OCI-LY3 (cell line): ENCODE results near the gene STUB1.
A peak's percentile ranks its signal among the peaks of the same experiment; 100 is the strongest.

ENCODE experiments used
- H2AFZ ChIP-seq: fragments of 200-600, 300-600 bp; shearing (Covaris generic); 2 replicates; pipeline ENCODE4 v1.6.0; 2014; ENCODE audit warnings: antibody characterized with exemption, low read depth, low read length
- H3K27ac ChIP-seq: fragments of 200-600, 300-600 bp; sonication (generic); 2 replicates; pipeline ENCODE4 v1.5.1; 2014; ENCODE audit warnings: mild to moderate bottlenecking, low read length, moderate library complexity, mixed read lengths
- H3K27me3 ChIP-seq: fragments of 200-600, 300-600 bp; sonication (generic); 2 replicates; pipeline ENCODE4 v1.6.1; 2014; ENCODE audit warnings: low read depth, low read length, mixed read lengths
- H3K36me3 ChIP-seq: fragments of 200-600, 300-600 bp; sonication (generic); replicated peaks from 2 replicates; pipeline ENCODE3; 2014; ENCODE audit warnings: low read depth, low read length, mixed read lengths
- H3K4me1 ChIP-seq: fragments of 300-600, 200-600 bp; sonication (generic); 2 replicates; pipeline ENCODE4 v1.6.1; 2014; ENCODE audit warnings: low read length, mixed read lengths
- H3K4me2 ChIP-seq: fragments of 200-600, 300-600 bp; sonication (generic); 2 replicates; pipeline ENCODE4 v1.6.1; 2014; ENCODE audit warnings: low read length, mixed read lengths
- H3K4me3 ChIP-seq: fragments of 300-600, 200-600 bp; sonication (generic); 2 replicates; pipeline ENCODE4 v1.5.1; 2014; ENCODE audit warnings: antibody characterized with exemption, mild to moderate bottlenecking, low read length, moderate library complexity
- H3K79me2 ChIP-seq: fragments of 300-600, 200-600 bp; shearing (Covaris generic); 2 replicates; pipeline ENCODE4 v1.6.1; 2014; ENCODE audit warnings: mild to moderate bottlenecking, low read length, mixed read lengths
- H3K9ac ChIP-seq: fragments of 300-600, 200-600 bp; shearing (Covaris generic); 2 replicates; pipeline ENCODE4 v1.6.0; 2014; ENCODE audit warnings: mild to moderate bottlenecking, low read length, moderate library complexity
- H3K9me3 ChIP-seq: fragments of 200-600, 300-600 bp; shearing (Covaris generic); 2 replicates; pipeline ENCODE4 v1.6.1; 2014; ENCODE audit warnings: low read length, mixed read lengths; ENCODE audit not compliant: insufficient read depth
- H4K20me1 ChIP-seq: fragments of 200-600, 300-600 bp; sonication (generic); 2 replicates; pipeline ENCODE4 v1.6.1; 2016; ENCODE audit warnings: low read length, mixed read lengths; ENCODE audit not compliant: insufficient read depth
- CTCF ChIP-seq: fragments of 200-600, 300-600 bp; sonication (generic); IDR thresholded peaks from 2 replicates; pipeline ENCODE4 v1.5.1; 2014; ENCODE audit warnings: antibody characterized with exemption, low read length, low read depth
- EZH2phosphoT487 ChIP-seq: fragments of 200-600 bp; shearing (Covaris generic); IDR thresholded peaks from 2 replicates; pipeline ENCODE4 v1.6.1; 2018; ENCODE audit warnings: antibody characterized with exemption, mixed run types, low read depth

Gene STUB1

GRCh38 chr16:648071-648780, 32.0 kb upstream of the STUB1 start:
- Histone ChIP-seq H3K27ac (peak overlapping the region; percentile 73), H3K36me3 (no peaks in the 10 kb centered on the region), H4K20me1 (peaks cover 7% of the 10 kb centered on the region; the same call in 1 of the 2 replicates), H2AFZ (no peak overlapping the region), H3K4me2 (peak overlapping the region; percentile 96), H3K27me3 (no peaks in the 10 kb centered on the region), H3K79me2 (peaks cover 41% of the 10 kb centered on the region), H3K9ac (peak overlapping the region; percentile 79), H3K4me1 (peaks cover 13% of the 10 kb centered on the region), H3K4me3 (peak overlapping the region; percentile 82), H3K9me3 (no peaks in the 10 kb centered on the region)
- no peak for TF ChIP-seq EZH2phosphoT487
- TF ChIP-seq CTCF = peak; percentile 73

DNA sequence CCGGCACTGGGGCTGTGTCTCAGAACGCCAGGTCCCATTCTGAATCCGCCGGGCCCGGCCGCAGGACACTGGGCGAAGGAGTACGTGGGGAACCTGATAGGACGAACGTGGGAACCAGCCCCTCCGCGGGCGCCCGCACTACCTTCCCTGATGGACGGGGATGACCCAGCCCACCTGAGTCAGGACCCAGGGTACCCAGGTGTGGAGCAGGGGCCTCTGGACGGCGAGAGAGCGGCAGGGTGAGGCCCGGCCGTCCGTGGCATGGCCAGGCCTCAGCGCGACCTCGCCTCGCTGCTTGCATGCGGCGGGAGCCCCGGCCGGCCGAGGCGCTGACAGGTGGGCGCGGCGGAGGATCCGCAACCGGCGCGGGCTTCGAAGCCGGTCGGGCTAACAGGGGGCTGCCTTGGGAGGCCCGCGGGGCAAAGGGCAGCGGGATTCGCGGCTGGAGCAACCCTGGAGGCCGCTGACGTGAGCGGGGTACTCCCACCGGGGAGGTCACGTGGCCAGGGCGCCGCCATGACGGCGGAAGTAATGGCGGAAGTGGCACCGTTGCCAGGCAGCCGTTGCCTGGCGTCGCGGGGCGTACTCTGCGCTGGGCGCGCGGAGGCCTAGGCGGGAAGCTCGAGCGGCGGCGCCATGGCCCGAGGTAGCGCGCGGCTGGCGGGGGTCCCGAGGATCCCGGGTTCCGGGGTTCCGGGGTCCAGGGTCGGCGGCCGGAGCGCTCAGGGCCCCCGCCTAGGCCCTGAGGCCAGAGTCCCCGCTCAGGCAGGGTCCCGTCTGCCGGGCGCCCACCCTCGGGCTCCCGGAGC, 31.2 kb upstream of the STUB1 start, which contains the start of gene WDR90:
WDR90 (plus strand) TSS at position 585 of the 809 bp plus-strand sequence; CDS start at position 637, 52 bp downstream.
- H3K4me3 ChIP-seq = peak within 1 kb of the TSS; percentile 82
- H3K4me1 ChIP-seq = peaks cover 12% of the 10 kb centered on the region
- no peaks in the 10 kb centered on the region for H3K27me3 ChIP-seq
- H3K9ac ChIP-seq = peak within 1 kb of the TSS; percentile 79
- H4K20me1 ChIP-seq = peaks cover 7% of the 10 kb centered on the region; the same call in 1 of the 2 replicates
- H3K4me2 ChIP-seq = peak within 1 kb of the TSS; percentile 96
- TF ChIP-seq CTCF (no peak), EZH2phosphoT487 (no peak)
- H3K36me3 ChIP-seq = no peaks in the 10 kb centered on the region
- H3K79me2 ChIP-seq = peaks cover 33% of the 10 kb centered on the region
- H3K9me3 ChIP-seq = no peaks in the 10 kb centered on the region
- H3K27ac ChIP-seq = peak within 1 kb of the TSS; percentile 73
- H2AFZ ChIP-seq = no peak within 1 kb of the TSS; the same call in 1 of the 2 replicates

GRCh38 chr16:649631-650030, 30.6 kb upstream of the STUB1 start:
- no peaks in the 10 kb centered on the region for H3K9me3 ChIP-seq
- H3K4me3 ChIP-seq = peak overlapping the region; percentile 82
- peak overlapping the region; percentile 17; the same call in 1 of the 2 replicates for H3K27ac ChIP-seq
- no peak overlapping the region for H2AFZ ChIP-seq
- H3K4me2 ChIP-seq = peak overlapping the region; percentile 96
- H4K20me1 ChIP-seq = peaks cover 7% of the 10 kb centered on the region; the same call in 1 of the 2 replicates
- peaks cover 12% of the 10 kb centered on the region for H3K4me1 ChIP-seq
- H3K36me3 ChIP-seq = no peaks in the 10 kb centered on the region
- H3K9ac ChIP-seq = peak overlapping the region; percentile 79
- H3K27me3 ChIP-seq = no peaks in the 10 kb centered on the region
- TF ChIP-seq CTCF (no peak), EZH2phosphoT487 (no peak)
- peaks cover 29% of the 10 kb centered on the region for H3K79me2 ChIP-seq

- no peak overlapping the region for H3K4me3 ChIP-seq
- H3K9ac ChIP-seq = no peak overlapping the region
- TF ChIP-seq EZH2phosphoT487 (no peak), CTCF (no peak)
- H3K79me2 ChIP-seq = peaks cover 25% of the 10 kb centered on the region
- no peaks in the 10 kb centered on the region for H3K27me3 ChIP-seq
- no peaks in the 10 kb centered on the region for H3K9me3 ChIP-seq
- no peaks in the 10 kb centered on the region for H3K36me3 ChIP-seq
- H2AFZ ChIP-seq = no peak overlapping the region
- H3K4me1 ChIP-seq = peaks cover 12% of the 10 kb centered on the region
- no peak overlapping the region for H3K4me2 ChIP-seq
- no peak overlapping the region for H3K27ac ChIP-seq
- H4K20me1 ChIP-seq = no peaks in the 10 kb centered on the region
These were observed 28.4 kb upstream of the STUB1 start for GRCh38 chr16:651844-652243.
